ENCODE measurements around the gene RBSN. TPM values are rescaled to one million over a fixed set of nuclear protein-coding genes. Genes with fewer than 3 reads are reported as not detected.

Gene RBSN
- total RNA-seq, 1 donor from 2014 or later = 19.2 TPM

DNA sequence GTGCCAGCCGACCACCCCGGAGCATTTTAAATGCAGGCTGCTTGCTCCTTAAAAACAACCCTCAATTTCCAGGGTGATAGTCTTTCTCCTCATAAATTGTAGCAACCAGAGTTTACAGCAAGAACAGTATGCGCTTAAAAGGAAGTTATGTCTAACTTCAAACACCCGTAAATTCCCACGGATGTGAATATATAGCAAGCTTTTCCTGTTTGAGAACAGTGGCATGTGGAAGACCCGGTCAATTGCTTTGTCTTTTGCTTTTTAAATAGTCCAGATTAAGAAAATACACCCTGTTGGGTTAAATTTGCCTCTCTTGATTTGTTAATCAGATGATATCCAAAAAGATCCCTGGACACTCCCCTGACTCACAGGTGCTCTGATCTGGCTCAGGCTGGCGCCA, 54.6 kb downstream of the RBSN start:
- Histone ChIP-seq H3K27me3 (no peaks in the 10 kb centered on the region), H3K36me3 (peaks cover 0 to 68% of the 10 kb centered on the region in 2 donors), H3K4me1 (peaks cover 7% of the 10 kb centered on the region), H3K27ac (no peak overlapping the region), H3K4me3 (no peak overlapping the region), H3K9me3 (no peaks in the 10 kb centered on the region)
- no peak for TF ChIP-seq POLR2A (IDR thresholded peaks at IDR 0.05)
- no peak for TF ChIP-seq POLR2AphosphoS5 (IDR thresholded peaks at IDR 0.05; ENCODE audit: insufficient read depth in 1 of 2, low read depth in 1 of 2)
- TF ChIP-seq, protein P1, sequence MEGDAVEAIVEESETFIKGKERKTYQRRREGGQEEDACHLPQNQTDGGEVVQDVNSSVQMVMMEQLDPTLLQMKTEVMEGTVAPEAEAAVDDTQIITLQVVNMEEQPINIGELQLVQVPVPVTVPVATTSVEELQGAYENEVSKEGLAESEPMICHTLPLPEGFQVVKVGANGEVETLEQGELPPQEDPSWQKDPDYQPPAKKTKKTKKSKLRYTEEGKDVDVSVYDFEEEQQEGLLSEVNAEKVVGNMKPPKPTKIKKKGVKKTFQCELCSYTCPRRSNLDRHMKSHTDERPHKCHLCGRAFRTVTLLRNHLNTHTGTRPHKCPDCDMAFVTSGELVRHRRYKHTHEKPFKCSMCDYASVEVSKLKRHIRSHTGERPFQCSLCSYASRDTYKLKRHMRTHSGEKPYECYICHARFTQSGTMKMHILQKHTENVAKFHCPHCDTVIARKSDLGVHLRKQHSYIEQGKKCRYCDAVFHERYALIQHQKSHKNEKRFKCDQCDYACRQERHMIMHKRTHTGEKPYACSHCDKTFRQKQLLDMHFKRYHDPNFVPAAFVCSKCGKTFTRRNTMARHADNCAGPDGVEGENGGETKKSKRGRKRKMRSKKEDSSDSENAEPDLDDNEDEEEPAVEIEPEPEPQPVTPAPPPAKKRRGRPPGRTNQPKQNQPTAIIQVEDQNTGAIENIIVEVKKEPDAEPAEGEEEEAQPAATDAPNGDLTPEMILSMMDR (IDR thresholded peaks at IDR 0.05) = no peak
- DNase-seq (ENCODE audit: extremely low spot score in 2 of 2) = no peak
- intact Hi-C loops (cut with DNase I) = no loop called here

GRCh38 chr3:15043408-15044171, 55.4 kb downstream of the RBSN start:
- TF ChIP-seq, protein P1 (IDR thresholded peaks at IDR 0.05) = no peak
- TF ChIP-seq POLR2AphosphoS5 (IDR thresholded peaks at IDR 0.05; ENCODE audit: insufficient read depth in 1 of 2, low read depth in 1 of 2) = no peak
- TF ChIP-seq POLR2A (IDR thresholded peaks at IDR 0.05) = no peak
- H3K4me3 ChIP-seq = no peak overlapping the region
- peaks cover 0 to 69% of the 10 kb centered on the region in 2 donors for H3K36me3 ChIP-seq
- H3K4me1 ChIP-seq = peaks cover 7% of the 10 kb centered on the region
- intact Hi-C loops (cut with DNase I) = no loop called here
- no peak overlapping the region for H3K27ac ChIP-seq
- H3K9me3 ChIP-seq = no peaks in the 10 kb centered on the region
- H3K27me3 ChIP-seq = no peaks in the 10 kb centered on the region
- DNase-seq (ENCODE audit: extremely low spot score in 2 of 2) = no peak

- H3K9me3 ChIP-seq = no peaks in the 10 kb centered on the region
- no peak for DNase-seq (ENCODE audit: extremely low spot score in 2 of 2)
- TF ChIP-seq POLR2AphosphoS5 (IDR thresholded peaks at IDR 0.05; ENCODE audit: insufficient read depth in 1 of 2, low read depth in 1 of 2) = no peak
- TF ChIP-seq, protein P1 (IDR thresholded peaks at IDR 0.05) = no peak
- TF ChIP-seq POLR2A (IDR thresholded peaks at IDR 0.05) = no peak
- no peaks in the 10 kb centered on the region for H3K27me3 ChIP-seq
- intact Hi-C loops (cut with DNase I) = no loop called here
- H3K4me3 ChIP-seq = no peak overlapping the region
- peaks cover 7% of the 10 kb centered on the region for H3K4me1 ChIP-seq
- no peak overlapping the region for H3K27ac ChIP-seq
- peaks cover 0 to 69% of the 10 kb centered on the region in 2 donors for H3K36me3 ChIP-seq
Measured at GRCh38 chr3:15042936-15043335, 56.0 kb downstream of the RBSN start.

DNA sequence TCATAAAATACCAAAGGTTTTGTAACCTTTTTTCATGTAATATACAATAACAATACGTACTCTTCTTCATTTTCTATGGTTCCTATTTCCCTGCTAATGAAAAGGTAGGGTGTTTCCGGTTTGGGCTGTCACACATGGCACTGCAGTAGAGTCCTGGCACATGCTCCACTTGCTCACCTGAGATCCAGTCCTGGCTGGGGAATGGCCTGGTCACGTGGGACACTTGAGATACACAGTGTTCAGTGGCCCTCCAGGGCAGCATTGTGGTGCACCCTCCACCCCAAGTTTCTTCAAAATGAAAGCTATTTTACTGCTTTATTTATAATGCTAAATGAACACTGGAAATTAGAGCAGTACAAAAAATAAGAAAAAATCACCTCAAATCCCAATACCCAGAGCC, 57.0 kb downstream of the RBSN start:
- TF ChIP-seq POLR2AphosphoS5 (IDR thresholded peaks at IDR 0.05; ENCODE audit: insufficient read depth in 1 of 2, low read depth in 1 of 2) (no peak), POLR2A (IDR thresholded peaks at IDR 0.05) (no peak)
- H3K36me3 ChIP-seq = peaks cover 0 to 74% of the 10 kb centered on the region in 2 donors

GRCh38 chr3:15040844-15041243, 58.1 kb downstream of the RBSN start:
- Histone ChIP-seq H3K9me3 (no peaks in the 10 kb centered on the region), H3K27me3 (no peaks in the 10 kb centered on the region), H3K36me3 (peaks cover 0 to 74% of the 10 kb centered on the region in 2 donors), H3K27ac (no peak overlapping the region), H3K4me3 (no peak overlapping the region), H3K4me1 (peaks cover 7% of the 10 kb centered on the region)
- intact Hi-C loops (cut with DNase I) = no loop called here
- TF ChIP-seq POLR2A (IDR thresholded peaks at IDR 0.05) (no peak), POLR2AphosphoS5 (IDR thresholded peaks at IDR 0.05; ENCODE audit: insufficient read depth in 1 of 2, low read depth in 1 of 2) (no peak)
- TF ChIP-seq, protein P1 (IDR thresholded peaks at IDR 0.05) = no peak
- DNase-seq (ENCODE audit: extremely low spot score in 2 of 2) = no peak

More for the DNA sequence above, 57.0 kb downstream of the RBSN start:
- H3K4me1 ChIP-seq = peaks cover 7% of the 10 kb centered on the region
- no peak overlapping the region for H3K4me3 ChIP-seq
- no peaks in the 10 kb centered on the region for H3K27me3 ChIP-seq
- H3K9me3 ChIP-seq = no peaks in the 10 kb centered on the region
- no peak overlapping the region for H3K27ac ChIP-seq
- intact Hi-C loops (cut with DNase I) = no loop called here
- DNase-seq (ENCODE audit: extremely low spot score in 2 of 2) = no peak

All from vagina (tissue), 2 donors.